GM18873 (cell line): ENCODE data around the gene RAC3.
"Not testable (repeated sequence)": the region's sequence is repeated elsewhere in the genome, so short reads cannot be mapped to it uniquely, and the experiment has no call there.

Source experiments
- ATAC-seq: cut with Tn5 transposase; IDR thresholded peaks from one replicate; pipeline ENCODE4 v1.9.1; 2021; ENCODE audit warnings: mild to moderate bottlenecking, moderate library complexity, moderate number of reproducible peaks; ENCODE audit not compliant: unreplicated experiment, low FRiP score

The RAC3 gene

GRCh38 chr17:82037889-82038195, 6.4 kb downstream of the RAC3 start:
- no peak for ATAC-seq

- ATAC-seq: not testable (repeated sequence)
These were observed 7.4 kb downstream of the RAC3 start for GRCh38 chr17:82038796-82039409.

- ATAC-seq: no peak
These were observed 8.3 kb downstream of the RAC3 start for GRCh38 chr17:82039695-82040299.

GRCh38 chr17:82041144-82041814, 9.8 kb downstream of the RAC3 start:
- no peak for ATAC-seq

GRCh38 chr17:82042649-82043048, 11.2 kb downstream of the RAC3 start:
- no peak for ATAC-seq

GRCh38 chr17:82043507-82043906, 12.0 kb downstream of the RAC3 start:
- no peak for ATAC-seq

DNA sequence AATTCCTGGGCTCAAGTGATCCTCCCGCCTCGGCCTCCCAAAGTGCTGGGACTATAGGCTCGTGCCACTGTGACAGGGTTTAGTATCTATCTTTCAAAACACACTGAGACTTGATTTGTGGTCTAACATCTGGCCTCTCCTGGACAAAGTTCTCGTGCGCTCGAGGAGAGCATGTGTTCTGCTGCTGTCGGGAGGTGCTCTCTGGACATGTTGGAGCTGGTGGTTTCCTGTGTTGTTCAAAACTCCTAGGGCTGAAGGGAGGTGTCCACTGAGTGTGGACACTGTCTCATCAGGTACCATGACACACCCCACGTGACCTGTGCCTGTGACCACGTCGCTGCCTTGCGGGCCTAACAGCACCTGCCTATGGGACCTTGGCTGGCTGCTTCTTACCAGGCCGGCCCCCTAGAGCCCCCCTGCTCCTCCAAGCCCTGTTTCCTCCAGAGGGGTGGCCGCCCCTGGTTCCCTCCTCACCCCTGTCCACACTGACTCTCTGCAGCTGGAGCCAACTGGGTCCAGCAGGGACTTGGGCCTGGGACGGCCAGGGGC, 14.5 kb downstream of the RAC3 start:
- ATAC-seq: no peak

DNA sequence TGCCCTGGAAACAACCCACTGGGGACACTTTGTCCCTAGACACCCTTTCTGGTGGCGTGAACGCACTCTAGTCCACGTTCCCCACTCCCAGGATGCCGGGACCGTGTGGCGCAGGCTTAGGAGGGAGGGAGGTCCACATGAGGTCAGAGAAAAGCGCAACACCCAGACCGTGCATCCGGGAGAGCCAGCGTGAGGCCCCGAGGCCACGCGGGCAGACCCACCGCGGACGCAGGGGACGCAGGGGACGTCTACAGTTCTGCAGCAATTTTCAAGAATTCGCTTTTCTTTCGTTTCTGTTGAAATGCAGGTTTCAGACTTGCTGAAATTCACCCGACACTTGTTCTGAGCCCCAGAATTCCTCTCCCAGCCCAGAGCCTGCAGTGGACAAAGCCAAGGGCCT, 15.4 kb downstream of the RAC3 start:
- ATAC-seq: no peak

GRCh38 chr17:82047379-82047778, 15.9 kb downstream of the RAC3 start:
- ATAC-seq: no peak

DNA sequence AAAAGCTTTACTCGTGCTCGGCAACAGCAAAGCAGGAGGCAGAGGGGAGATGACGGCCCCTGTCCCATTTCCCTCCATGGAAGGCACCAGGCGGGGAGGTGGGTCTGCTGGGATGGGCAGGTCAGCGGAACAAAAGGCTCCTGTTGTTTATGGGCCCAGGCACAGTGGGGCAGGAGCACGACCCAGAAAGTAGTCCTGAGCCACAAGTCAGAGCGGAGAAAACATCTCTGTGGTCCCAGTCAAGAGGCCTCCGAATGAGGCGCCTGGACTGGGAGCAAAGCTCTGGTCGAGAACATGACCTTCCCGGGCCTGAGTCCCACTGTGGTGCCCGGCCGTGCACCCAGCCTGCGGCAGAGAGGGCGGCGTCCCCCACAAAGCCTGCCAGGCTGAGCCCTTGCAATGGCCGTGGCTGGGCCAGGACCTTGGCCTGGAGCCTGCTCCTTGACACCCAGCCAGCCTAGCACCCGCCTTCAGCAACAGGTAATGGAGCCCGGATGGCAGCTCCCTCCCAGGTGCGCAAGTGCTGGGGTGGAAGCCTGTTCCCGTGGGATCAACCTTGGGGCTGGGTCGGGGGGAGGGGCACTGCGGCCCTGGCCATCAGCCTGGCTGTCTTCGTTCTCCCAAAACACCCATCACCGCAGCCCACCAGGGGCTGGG, 16.6 kb downstream of the RAC3 start:
- ATAC-seq: no peak

DNA sequence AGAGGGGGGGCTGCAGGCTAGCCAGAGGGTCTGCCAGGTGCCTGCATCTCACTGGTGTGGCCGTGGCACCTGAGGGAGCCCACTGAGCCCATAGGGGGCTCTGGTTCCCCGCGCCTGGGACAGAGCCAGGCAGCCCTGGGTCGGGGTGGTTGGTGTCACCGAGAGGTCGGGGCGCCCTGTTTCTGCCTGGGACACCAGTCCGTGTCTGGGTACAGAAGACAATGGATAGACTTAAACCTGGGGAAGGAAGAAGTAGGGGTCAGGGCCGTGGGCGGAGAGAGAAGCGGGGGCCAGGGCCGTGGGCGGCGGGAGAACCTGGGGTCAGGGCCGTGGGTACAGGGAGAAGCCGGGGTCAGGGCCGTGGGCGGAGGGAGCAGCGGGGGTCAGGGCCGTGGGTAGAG, 17.1 kb downstream of the RAC3 start:
- no peak for ATAC-seq

DNA sequence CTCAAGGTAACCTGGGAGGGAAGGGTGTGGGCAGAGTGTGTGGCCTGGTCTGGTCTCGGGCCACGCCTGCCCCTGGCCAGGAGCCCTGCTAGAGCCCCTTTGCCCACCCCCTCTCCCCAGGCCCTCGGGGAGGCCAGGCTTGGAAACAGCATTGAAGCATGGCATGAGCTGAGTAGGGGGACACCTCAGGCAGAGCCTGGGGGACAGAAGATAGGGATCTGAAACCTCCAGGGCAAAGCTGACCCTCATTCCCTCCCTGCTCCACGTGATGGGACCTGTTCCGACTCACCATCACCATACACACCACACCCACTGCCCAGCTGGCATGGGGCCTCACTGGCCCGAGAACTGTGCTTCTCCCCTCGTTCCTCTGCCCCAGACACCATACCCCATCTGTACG, 17.6 kb downstream of the RAC3 start:
- no peak for ATAC-seq

- no peak for ATAC-seq
These were observed 18.1 kb downstream of the RAC3 start for GRCh38 chr17:82049521-82049971.

GRCh38 chr17:82050152-82050760, 18.8 kb downstream of the RAC3 start:
- ATAC-seq: no peak

GRCh38 chr17:82050761-82051641, 19.5 kb downstream of the RAC3 start:
- ATAC-seq: no peak

- ATAC-seq: no peak
These were observed 20.5 kb downstream of the RAC3 start, which contains the start of the genes GPS1 and RFNG for GRCh38 chr17:82051776-82052637. Gene GPS1, plus strand, starts transcription at chr17:82051898. Its CDS starts 34 bp downstream, at chr17:82051932. Gene RFNG, minus strand, starts transcription at chr17:82051811. Its CDS starts 45 bp downstream, at chr17:82051766.

GRCh38 chr17:82052638-82053059, 21.2 kb downstream of the RAC3 start:
- ATAC-seq: no peak

- no peak for ATAC-seq
These were observed 21.7 kb downstream of the RAC3 start for GRCh38 chr17:82053130-82053529.
